Measurements from ENCODE around the gene STIP1. TPM values are rescaled to one million over a fixed set of nuclear protein-coding genes. Genes with fewer than 3 reads are reported as not detected.

STIP1 gene
- total and polyA plus RNA-seq, 2 donors (not counting 1 experiment from before 2014, with no cell fraction given) = 49.8 to 78.7 TPM

- DNase-seq (no peak), ATAC-seq (ENCODE audit: low read depth) (no peak)
- Histone ChIP-seq H2AFZ (ENCODE audit: insufficient read depth, low read depth, low read length, poor library complexity, severe bottlenecking) (no peak overlapping the region), H4K20me1 (ENCODE audit: control insufficient read depth, insufficient read depth, low read length, poor library complexity, severe bottlenecking) (peaks cover 7% of the 10 kb centered on the region), H3K4me3 (ENCODE audit: control extremely low read depth in 1 of 5, extremely low read depth in 1 of 5, insufficient read depth in 1 of 5, low read depth in 2 of 5, low read length in 4 of 5) (no peak overlapping the region), H3K79me2 (ENCODE audit: control insufficient read depth, insufficient read depth, low read length) (peaks cover 9% of the 10 kb centered on the region), H3K4me2 (replicated peaks; ENCODE audit: low read depth, low read length, poor library complexity, severe bottlenecking) (no peak overlapping the region), H3K27ac (ENCODE audit: low read length in 2 of 2) (no peak overlapping the region), H3K4me1 (ENCODE audit: control insufficient read depth in 2 of 2, insufficient read depth in 2 of 2, low read length in 2 of 2) (peaks cover 28 to 57% of the 10 kb centered on the region in 2 donors), H3K9me3 (ENCODE audit: control extremely low read depth in 1 of 3, control insufficient read depth in 2 of 3, insufficient read depth in 1 of 3, low read length in 2 of 3) (no peaks in the 10 kb centered on the region), H3K27me3 (replicated peaks in 1 of 4; ENCODE audit: control extremely low read depth in 1 of 4, control insufficient read depth in 3 of 4, insufficient read depth in 4 of 4, low read length in 3 of 4) (no peaks in the 10 kb centered on the region), H3K9ac (ENCODE audit: low read length) (no peak overlapping the region), H3K36me3 (replicated peaks in 1 of 2; ENCODE audit: control extremely low read depth in 1 of 2, control insufficient read depth in 1 of 2, extremely low read depth in 1 of 2, insufficient read depth in 2 of 2, low read length in 1 of 2) (peaks cover 0 to 11% of the 10 kb centered on the region in 2 experiments)
- peak overlapping the region; percentile 53 for H3K27ac Mint-ChIP-seq
- TF ChIP-seq CTCF (IDR thresholded peaks at IDR 0.05) = no peak
- TF ChIP-seq EZH2 (IDR thresholded peaks at IDR 0.05; ENCODE audit: borderline replicate concordance, insufficient read depth, low read depth, low read length, poor library complexity, severe bottlenecking) = no peak
- CTCF ChIA-PET = interaction anchor here (1.0 to 10.4 kb wide), 7 partner anchors 11 to 57 kb away, joined by 3 to 141 read pairs (median 5); partner anchors contain the start of genes FERMT3, NUDT22 and TRPT1
- intact Hi-C loops (cut with micrococcal nuclease) = no loop called here
- WGBS (ENCODE audit: insufficient coverage) = 90% methylated on average over 3 of the region's 5 CpGs
- H3K27me3 Mint-ChIP-seq = no peaks in the 10 kb centered on the region
- no peaks in the 10 kb centered on the region for H3K9me3 Mint-ChIP-seq (ENCODE audit: insufficient read depth)
- peaks cover 46% of the 10 kb centered on the region for H3K4me1 Mint-ChIP-seq
- peak overlapping the region; percentile 39 for H3K4me3 Mint-ChIP-seq
- POLR2A ChIA-PET = interaction anchor here (0.6 to 3.4 kb wide), 8 partner anchors 10 to 1409 kb away, joined by 3 to 22 read pairs (median 4); partner anchors contain the start of genes NUDT22, TRPT1 and VEGFB
Observed at GRCh38 chr11:64244107-64244506, 58.1 kb downstream of the STIP1 start.

GRCh38 chr11:64244966-64245365 lies 59.0 kb downstream of the STIP1 start:
- WGBS (ENCODE audit: insufficient coverage) = 51% methylated on average over 3 of the region's 6 CpGs
- peak overlapping the region; percentile 91 for H3K27ac Mint-ChIP-seq
- Histone ChIP-seq H3K36me3 (replicated peaks in 1 of 2; ENCODE audit: control extremely low read depth in 1 of 2, control insufficient read depth in 1 of 2, extremely low read depth in 1 of 2, insufficient read depth in 2 of 2, low read length in 1 of 2) (peaks cover 0 to 11% of the 10 kb centered on the region in 2 experiments), H4K20me1 (ENCODE audit: control insufficient read depth, insufficient read depth, low read length, poor library complexity, severe bottlenecking) (peaks cover 7% of the 10 kb centered on the region), H3K9ac (ENCODE audit: low read length) (peak overlapping the region; percentile 53), H3K79me2 (ENCODE audit: control insufficient read depth, insufficient read depth, low read length) (peaks cover 9% of the 10 kb centered on the region), H2AFZ (ENCODE audit: insufficient read depth, low read depth, low read length, poor library complexity, severe bottlenecking) (no peak overlapping the region), H3K4me1 (ENCODE audit: control insufficient read depth in 2 of 2, insufficient read depth in 2 of 2, low read length in 2 of 2) (peaks cover 23 to 51% of the 10 kb centered on the region in 2 donors), H3K9me3 (ENCODE audit: control extremely low read depth in 1 of 3, control insufficient read depth in 2 of 3, insufficient read depth in 1 of 3, low read length in 2 of 3) (no peaks in the 10 kb centered on the region), H3K27me3 (replicated peaks in 1 of 4; ENCODE audit: control extremely low read depth in 1 of 4, control insufficient read depth in 3 of 4, insufficient read depth in 4 of 4, low read length in 3 of 4) (no peaks in the 10 kb centered on the region), H3K4me2 (replicated peaks; ENCODE audit: low read depth, low read length, poor library complexity, severe bottlenecking) (peak overlapping the region; percentile 79), H3K27ac (ENCODE audit: low read length in 2 of 2) (peak overlapping the region; percentile 53 to 79), H3K4me3 (ENCODE audit: control extremely low read depth in 1 of 5, extremely low read depth in 1 of 5, insufficient read depth in 1 of 5, low read depth in 2 of 5, low read length in 4 of 5) (peak overlapping the region in 3 of 5 experiments; percentile 59 to 69 (median 62))
- intact Hi-C loops (cut with micrococcal nuclease) = no loop called here
- H3K4me3 Mint-ChIP-seq = peak overlapping the region; percentile 90
- peaks cover 40% of the 10 kb centered on the region for H3K4me1 Mint-ChIP-seq
- ChIA-PET POLR2A (interaction anchor here (0.6 to 4.0 kb wide), 11 partner anchors 9 to 1457 kb away, joined by 3 to 37 read pairs (median 6); partner anchors contain the start of genes FERMT3, NUDT22, STIP1 and TRPT1), CTCF (interaction anchor here (0.6 to 10.4 kb wide), 12 partner anchors 12 to 244 kb away, joined by 3 to 141 read pairs (median 4); partner anchors contain the start of genes BAD, ESRRA, FERMT3 and NUDT22)
- DNase-seq (no peak), ATAC-seq (ENCODE audit: low read depth) (no peak)
- H3K27me3 Mint-ChIP-seq = no peaks in the 10 kb centered on the region
- no peaks in the 10 kb centered on the region for H3K9me3 Mint-ChIP-seq (ENCODE audit: insufficient read depth)
- TF ChIP-seq CTCF (IDR thresholded peaks at IDR 0.05) = no peak
- TF ChIP-seq EZH2 (IDR thresholded peaks at IDR 0.05; ENCODE audit: borderline replicate concordance, insufficient read depth, low read depth, low read length, poor library complexity, severe bottlenecking) = no peak
